GM18951 (cell line): Measurements from ENCODE around the gene GNMT.

Experiments used
- POLR2A ChIP-seq: IDR thresholded peaks from 4 replicates; pipeline ENCODE4 v1.6.1; 2011; ENCODE audit warnings: mild to moderate bottlenecking; ENCODE audit not compliant: insufficient read length, insufficient read depth; ENCODE audit errors: extremely low read depth
- in situ Hi-C: fragments of 300-500 bp; cut with MboI; formaldehyde crosslinking; loops from one replicate; pipeline ENCODE4 v1.12.0; 2022; ENCODE audit warnings: low sequenced_read_pairs, mixed read lengths, inconsistent platforms; ENCODE audit not compliant: unreplicated experiment

Gene GNMT

GRCh38 chr6:42960243-42961019 lies at the start of gene GNMT:
Gene GNMT (plus strand): TSS chr6:42960754. CDS start chr6:42960768, 14 bp downstream.
- TF ChIP-seq POLR2A = no peak
- in situ Hi-C loops = no loop called here

DNA sequence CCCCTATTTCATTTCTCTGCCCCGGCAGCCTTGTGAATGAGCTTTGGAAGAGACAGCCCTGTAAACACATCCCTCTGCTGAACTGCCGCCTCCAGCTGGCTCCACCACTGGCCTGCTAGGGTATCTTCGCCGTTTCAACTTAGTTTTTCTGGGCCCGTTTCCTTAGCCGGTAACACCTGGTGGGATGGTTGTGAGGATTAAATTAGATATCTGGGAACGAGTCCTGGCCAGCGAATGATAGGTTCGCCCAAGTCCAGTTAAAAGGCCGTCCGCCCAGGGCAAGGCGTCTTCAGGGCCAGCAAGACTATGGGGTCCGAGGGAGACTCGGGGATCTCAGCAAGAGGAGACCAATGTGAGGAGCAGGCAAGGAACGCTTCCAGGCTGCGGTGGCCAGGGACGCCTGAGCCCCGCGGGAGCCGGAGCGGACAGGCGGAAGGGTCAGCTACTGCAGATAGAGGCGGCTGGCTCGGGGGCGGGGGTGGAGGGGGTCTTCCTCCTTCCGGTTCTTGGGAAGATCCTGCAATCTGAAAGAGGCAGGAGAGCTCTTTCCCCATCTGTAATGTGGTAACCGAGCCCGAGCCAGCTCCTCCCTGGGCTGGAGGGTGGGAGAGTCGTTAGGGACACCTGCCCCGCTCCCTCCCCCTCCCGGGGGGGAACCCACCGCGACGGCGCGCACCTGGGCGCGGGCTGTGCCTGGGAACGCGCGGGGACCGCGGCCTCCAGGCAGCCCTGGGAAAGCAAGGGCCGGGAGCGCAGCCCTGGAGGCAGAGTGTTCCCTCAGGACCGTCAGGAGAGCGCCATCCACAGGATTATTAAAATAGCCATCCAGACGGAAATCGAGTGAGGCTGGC lies 49.2 kb upstream of the GNMT start:
- TF ChIP-seq POLR2A = no peak
- in situ Hi-C loops = no loop called here

DNA sequence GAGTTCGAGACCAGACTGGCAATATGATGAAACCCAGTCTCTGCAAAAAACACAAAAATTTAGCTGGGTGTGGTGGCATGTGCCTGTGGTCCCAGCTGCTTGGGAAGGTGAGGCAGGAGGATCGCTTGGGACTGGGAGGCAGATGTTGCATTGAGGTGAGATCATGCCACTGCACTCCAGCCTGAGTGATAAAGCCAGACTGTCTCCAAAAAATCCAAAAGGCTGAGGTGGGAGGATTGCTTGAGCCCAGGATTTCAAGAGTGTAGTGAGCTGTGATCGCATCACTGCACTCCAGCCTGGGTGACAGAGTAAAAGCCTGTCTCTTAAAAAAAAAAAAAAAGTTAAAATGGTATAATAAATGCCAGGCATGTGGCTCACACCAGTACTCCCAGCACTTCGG lies 46.0 kb upstream of the GNMT start:
- in situ Hi-C loops = no loop called here
- no peak for TF ChIP-seq POLR2A

DNA sequence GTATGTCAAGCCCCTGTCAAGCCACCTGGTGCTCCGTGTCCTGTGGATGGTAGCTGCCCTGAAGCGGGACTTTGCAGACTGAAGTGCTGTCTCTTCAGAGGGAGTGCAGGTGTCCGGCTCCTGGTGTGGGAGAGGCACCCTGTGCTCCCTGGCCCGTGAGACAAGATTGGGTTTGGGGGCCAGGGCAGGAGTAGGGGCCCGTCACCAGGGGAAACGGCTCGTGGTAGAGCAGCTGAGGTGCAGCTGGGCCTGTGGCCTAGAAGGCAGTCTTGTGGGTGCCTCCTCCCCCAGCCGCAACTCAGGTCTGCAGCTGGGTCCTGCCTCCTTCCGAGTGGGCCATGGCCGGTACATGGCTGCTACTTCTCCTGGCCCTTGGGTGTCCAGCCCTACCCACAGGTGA lies 44.8 kb upstream of the GNMT start, which contains the start of gene PTCRA:
Gene PTCRA, plus strand, starts transcription at position 322 of the 400 bp plus-strand sequence. Its CDS starts 17 bp downstream, at position 339.
- in situ Hi-C loops = no loop called here
- no peak for TF ChIP-seq POLR2A

- in situ Hi-C loops = no loop called here
- no peak for TF ChIP-seq POLR2A
Measured at GRCh38 chr6:42916288-42916687, 44.3 kb upstream of the GNMT start.

DNA sequence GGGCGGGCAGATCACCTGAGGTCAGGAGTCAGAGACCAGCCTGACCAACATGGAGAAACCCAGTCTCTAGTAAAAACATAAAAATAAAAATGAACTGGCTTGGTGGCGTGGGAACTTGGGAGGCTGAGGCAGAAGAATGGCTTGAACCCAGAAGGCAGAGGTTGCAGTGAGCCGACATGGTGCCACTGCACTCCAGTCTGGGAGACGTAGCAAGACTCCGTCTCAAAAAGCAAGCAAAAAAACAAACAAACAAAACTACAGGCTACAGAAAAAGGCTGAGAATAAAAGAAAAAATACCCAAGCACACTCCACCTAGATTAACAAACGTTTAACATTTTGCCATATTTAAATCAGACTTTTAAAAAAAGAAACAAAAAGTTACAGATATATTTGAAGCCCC lies 38.8 kb upstream of the GNMT start:
- no peak for TF ChIP-seq POLR2A
- in situ Hi-C loops = no loop called here

GRCh38 chr6:42923666-42924065 lies 36.9 kb upstream of the GNMT start:
- in situ Hi-C loops = no loop called here
- no peak for TF ChIP-seq POLR2A

- in situ Hi-C loops = no loop called here
- TF ChIP-seq POLR2A = no peak
Measured at GRCh38 chr6:42925248-42925857, 35.2 kb upstream of the GNMT start.

- in situ Hi-C loops = no loop called here
- peak; percentile 72 for TF ChIP-seq POLR2A
Measured at GRCh38 chr6:42928986-42929820, 31.4 kb upstream of the GNMT start, which contains the start of gene CNPY3. Gene CNPY3 (plus strand): TSS chr6:42929480. CDS start chr6:42929571, 91 bp downstream.

DNA sequence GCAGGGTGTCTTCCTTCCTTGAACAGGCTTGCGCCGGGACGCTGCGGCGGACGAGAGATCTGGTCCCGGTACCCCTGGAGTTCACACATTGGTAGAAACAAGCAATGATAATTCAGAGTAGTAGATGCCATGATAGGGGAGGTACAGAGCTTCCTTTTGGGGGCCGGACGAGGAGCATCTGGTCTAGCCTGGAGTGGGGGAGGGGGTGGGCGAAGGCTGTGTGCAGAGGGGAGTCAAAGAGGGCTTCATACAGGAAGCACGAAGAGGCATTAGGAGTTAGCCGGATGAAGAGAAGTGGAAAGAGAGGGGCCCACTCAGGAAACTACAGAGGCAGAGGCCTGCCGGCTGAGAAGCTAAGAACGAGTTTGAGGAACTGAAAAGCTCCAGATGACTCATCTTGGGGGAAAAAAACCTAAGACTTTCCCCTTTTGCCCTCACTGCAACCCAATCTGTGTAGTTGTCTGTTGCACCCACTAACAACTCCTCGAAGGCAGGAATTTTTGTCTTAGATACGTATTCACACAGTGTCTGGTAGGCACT lies 30.7 kb upstream of the GNMT start:
- TF ChIP-seq POLR2A = peak; percentile 0
- in situ Hi-C loops = no loop called here

- in situ Hi-C loops = no loop called here
- TF ChIP-seq POLR2A = no peak
Measured at GRCh38 chr6:42932412-42932811, 28.1 kb upstream of the GNMT start.

DNA sequence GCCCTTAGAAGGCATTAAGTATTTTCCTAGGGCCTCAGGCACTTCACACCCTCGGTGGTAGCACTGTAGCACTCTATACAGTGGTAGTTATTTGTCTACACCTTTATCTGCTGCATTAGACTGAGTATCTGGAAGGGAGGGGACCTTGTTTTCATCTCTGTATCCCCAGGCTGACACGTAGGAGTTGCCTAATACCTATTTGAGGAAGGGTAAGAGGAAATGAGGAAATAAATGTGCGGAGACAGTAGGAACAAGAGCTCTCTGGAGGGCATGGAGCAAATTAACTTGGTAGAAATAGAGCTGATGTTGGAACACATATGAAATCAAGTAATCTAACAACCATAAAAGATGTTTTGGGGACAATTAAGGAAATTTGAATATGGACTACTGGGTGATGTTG lies 27.3 kb upstream of the GNMT start:
- in situ Hi-C loops = no loop called here
- TF ChIP-seq POLR2A = no peak

DNA sequence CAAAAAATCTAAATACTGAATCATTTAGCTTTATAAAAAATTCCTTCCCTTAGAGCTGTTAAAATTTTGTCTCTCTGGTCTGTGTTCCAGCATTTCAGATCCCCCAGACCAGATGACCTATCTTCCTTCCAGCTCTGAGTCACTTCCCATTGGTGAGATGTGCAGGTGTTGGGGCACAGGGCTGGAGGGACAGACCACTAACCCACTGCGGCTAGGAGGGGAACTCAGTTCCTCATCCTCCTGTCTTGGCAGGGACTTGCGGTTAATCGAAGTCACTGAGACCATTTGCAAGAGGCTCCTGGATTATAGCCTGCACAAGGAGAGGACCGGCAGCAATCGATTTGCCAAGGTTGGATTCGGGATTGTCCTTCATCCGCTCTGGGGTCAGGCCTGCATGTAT lies 25.2 kb upstream of the GNMT start:
- in situ Hi-C loops = no loop called here
- TF ChIP-seq POLR2A = no peak

DNA sequence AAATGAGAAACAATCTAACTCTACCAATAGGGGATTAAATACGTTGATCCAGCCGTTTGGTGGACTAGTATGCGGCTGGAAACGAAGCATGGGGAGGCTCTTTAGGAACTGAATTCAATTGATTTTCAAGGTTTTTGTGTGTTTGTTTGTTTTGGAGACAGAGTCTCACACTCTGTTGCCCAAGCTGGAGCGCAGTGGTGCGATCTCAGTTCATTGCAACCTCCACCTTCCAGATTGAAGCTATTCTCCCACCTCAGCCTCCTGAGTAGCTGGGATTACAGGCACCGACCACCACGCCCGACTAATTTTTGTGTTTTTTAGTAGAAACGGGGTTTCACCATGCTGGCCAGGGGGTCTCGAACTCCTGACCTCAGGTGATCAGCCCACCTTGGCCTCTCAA lies 24.2 kb upstream of the GNMT start:
- in situ Hi-C loops = no loop called here

More for the DNA sequence above, 24.2 kb upstream of the GNMT start:
- TF ChIP-seq POLR2A = no peak
